ENCODE data around the gene CA14. TPM values are rescaled to one million over a fixed set of nuclear protein-coding genes. Genes with fewer than 3 reads are reported as not detected.
"Not testable (repeated sequence)": the region's sequence is repeated elsewhere in the genome, so short reads cannot be mapped to it uniquely, and the experiment has no call there.

CA14 gene
- total RNA-seq (not detected), polyA plus RNA-seq (not detected)
- long read RNA-seq, donor 1 = 0 reads
- long read RNA-seq, donor 2 = 0 reads

- no peak within 1 kb of the TSS for H3K27ac ChIP-seq
- H3K4me3 ChIP-seq = peak within 1 kb of the TSS in 1 of 8 donors; percentile 56
- no peaks in the 10 kb centered on the region for H3K36me3 ChIP-seq
- H3K27me3 ChIP-seq (replicated peaks in 1 of 7) = peaks cover 0 to 43% (median 11%) of the 10 kb centered on the region in 7 donors
- H3K9me3 ChIP-seq = no peaks in the 10 kb centered on the region
- H3K4me1 ChIP-seq = peaks cover 6 to 30% (median 23%) of the 10 kb centered on the region in 6 donors
- TF ChIP-seq CTCF (IDR thresholded peaks at IDR 0.05 in 8 of 11, conservative IDR thresholded peaks at IDR 0.05 in 3 of 11) (no peak), POLR2A (IDR thresholded peaks at IDR 0.05) (no peak), POLR2AphosphoS5 (IDR thresholded peaks at IDR 0.05) (no peak)
- no peak for DNase-seq
- WGBS, 5 donors = 44 to 50% (median 50%) methylated on average over 13 of the region's 13 CpGs
- intact Hi-C loops (cut with DNase I; ENCODE audit: low total_unique reads) = no loop called here
These were observed at the start of gene CA14 for GRCh38 chr1:150257624-150258585. TSS of gene CA14 (plus strand) at chr1:150257774. CDS start at chr1:150258129, 355 bp downstream.

GRCh38 chr1:150208460-150208859 lies 49.1 kb upstream of the CA14 start:
- DNase-seq; intact Hi-C loops (cut with DNase I; ENCODE audit: low total_unique reads); H3K27me3 ChIP-seq (replicated peaks in 1 of 7); H3K27ac ChIP-seq; H3K36me3 ChIP-seq; H3K9me3 ChIP-seq; H3K4me3 ChIP-seq; H3K4me1 ChIP-seq: not testable (repeated sequence)
- 92 to 96% (median 95%) methylated on average over 6 of the region's 6 CpGs for WGBS, 5 donors

- no peaks in the 10 kb centered on the region for H3K9me3 ChIP-seq
- H3K4me1 ChIP-seq = peaks cover 3 to 15% (median 11%) of the 10 kb centered on the region in 6 donors
- 94 to 96% (median 94%) methylated on average over 4 of the region's 4 CpGs for WGBS, 5 donors
- intact Hi-C loops (cut with DNase I; ENCODE audit: low total_unique reads) = no loop called here
- no peak overlapping the region for H3K4me3 ChIP-seq
- H3K36me3 ChIP-seq = no peaks in the 10 kb centered on the region
- TF ChIP-seq CTCF (IDR thresholded peaks at IDR 0.05 in 8 of 11, conservative IDR thresholded peaks at IDR 0.05 in 3 of 11) (no peak), POLR2A (IDR thresholded peaks at IDR 0.05) (no peak)
- H3K27ac ChIP-seq = no peak overlapping the region
- no peak for DNase-seq
- no peaks in the 10 kb centered on the region for H3K27me3 ChIP-seq (replicated peaks in 1 of 7)
These were observed 47.5 kb upstream of the CA14 start for GRCh38 chr1:150210091-150210490.

- TF ChIP-seq POLR2AphosphoS5 (IDR thresholded peaks at IDR 0.05) (no peak), CTCF (IDR thresholded peaks at IDR 0.05 in 8 of 11, conservative IDR thresholded peaks at IDR 0.05 in 3 of 11) (no peak), POLR2A (IDR thresholded peaks at IDR 0.05) (no peak)
- no peak overlapping the region for H3K27ac ChIP-seq
- H3K27me3 ChIP-seq (replicated peaks in 1 of 7) = no peaks in the 10 kb centered on the region
- H3K4me1 ChIP-seq = peaks cover 3 to 15% (median 11%) of the 10 kb centered on the region in 6 donors
- no peak overlapping the region for H3K4me3 ChIP-seq
- H3K9me3 ChIP-seq = no peaks in the 10 kb centered on the region
- intact Hi-C loops (cut with DNase I; ENCODE audit: low total_unique reads) = no loop called here
- no peak for DNase-seq
- no peaks in the 10 kb centered on the region for H3K36me3 ChIP-seq
- WGBS, 5 donors = 87 to 99% (median 97%) methylated on average over 4 of the region's 4 CpGs
These were observed 46.9 kb upstream of the CA14 start for GRCh38 chr1:150210706-150211105.

Measured in spleen (tissue), 13 donors.